ENCODE results near the gene PGAM1.

- no peak for TF ChIP-seq CTCF (IDR thresholded peaks at IDR 0.05)
- TF ChIP-seq POLR2A (IDR thresholded peaks at IDR 0.05), result no peak
These were observed 9.4 kb upstream of the PGAM1 start for GRCh38 chr10:97416565-97416964.
